SK-N-MC (cell line): ENCODE measurements around the gene PLXNA4.

ENCODE experiments used
- DNase-seq: peaks from one replicate; pipeline ENCODE4 v3.0.0-alpha.2; 2011; ENCODE audit warnings: low read depth, low spot score
- H3K27ac ChIP-seq: fragments of 200-600 bp; sonication (generic); 2 replicates; pipeline ENCODE4 v1.5.1; 2016; ENCODE audit warnings: mixed run types
- H3K36me3 ChIP-seq: fragments of 200-600 bp; sonication (generic); 2 replicates; pipeline ENCODE4 v1.6.1; 2017; ENCODE audit warnings: antibody characterized with exemption, low read length, mixed read lengths; ENCODE audit not compliant: insufficient read depth
- H3K4me3 ChIP-seq: fragments of 200-600 bp; sonication (generic); 2 replicates; pipeline ENCODE4 v1.5.1; 2016
- H3K9ac ChIP-seq: fragments of 200-600 bp; sonication (generic); 2 replicates; pipeline ENCODE4 v1.8.0; 2017; ENCODE audit warnings: mixed run types, mixed read lengths; ENCODE audit not compliant: insufficient read length
- H3K9me3 ChIP-seq: fragments of 200-600 bp; sonication (generic); 2 replicates; pipeline ENCODE4 v1.6.1; 2017; ENCODE audit warnings: low read depth, mild to moderate bottlenecking, antibody characterized with exemption, low read length, moderate library complexity, mixed read lengths
- EZH2 ChIP-seq: fragments of 200-600 bp; sonication (generic); IDR thresholded peaks from one replicate; pipeline ENCODE4 v1.6.1; 2017; ENCODE audit warnings: antibody characterized with exemption
- FOXP2 ChIP-seq: optimal IDR thresholded peaks from 2 replicates; pipeline ENCODE3; 2011; ENCODE audit warnings: mild to moderate bottlenecking, moderate library complexity; ENCODE audit not compliant: insufficient read depth; ENCODE audit errors: extremely low read length, control extremely low read depth
- POLR2AphosphoS5 ChIP-seq: IDR thresholded peaks from 2 replicates; pipeline ENCODE4 v1.6.1; 2012; ENCODE audit warnings: mild to moderate bottlenecking, low read depth, low read length, borderline replicate concordance

Gene PLXNA4

GRCh38 chr7:132355048-132355447, 221.2 kb downstream of the PLXNA4 start:
- Histone ChIP-seq H3K4me3 (no peak overlapping the region), H3K36me3 (no peaks in the 10 kb centered on the region), H3K27ac (no peak overlapping the region), H3K9ac (no peak overlapping the region), H3K9me3 (no peaks in the 10 kb centered on the region)
- DNase-seq = no peak
- TF ChIP-seq FOXP2 (no peak), EZH2 (no peak), POLR2AphosphoS5 (no peak)

DNA sequence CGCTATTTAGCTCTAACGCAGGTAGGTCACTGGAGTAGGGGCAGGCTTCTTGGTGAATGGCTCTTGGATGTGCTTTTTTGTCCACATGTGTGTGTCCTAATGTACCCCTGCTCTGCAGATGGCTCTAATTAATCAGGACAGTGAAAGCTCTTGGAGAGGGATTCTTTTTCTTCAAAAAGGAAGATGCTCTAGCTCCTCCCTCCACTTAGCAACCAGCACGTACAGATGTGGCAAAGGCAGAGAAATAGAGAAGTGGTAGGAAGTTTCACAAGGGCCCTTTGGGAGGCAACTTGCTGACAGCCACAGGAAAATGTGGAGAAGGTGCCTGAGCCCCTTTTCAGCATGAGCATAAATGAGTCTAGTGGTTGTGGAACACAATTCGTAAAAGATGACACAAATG, 221.7 kb downstream of the PLXNA4 start:
- H3K9ac ChIP-seq = no peak overlapping the region
- H3K36me3 ChIP-seq = no peaks in the 10 kb centered on the region
- H3K9me3 ChIP-seq = no peaks in the 10 kb centered on the region
- H3K4me3 ChIP-seq = no peak overlapping the region
- no peak overlapping the region for H3K27ac ChIP-seq
- no peak for DNase-seq
- TF ChIP-seq POLR2AphosphoS5 (no peak), FOXP2 (no peak), EZH2 (no peak)

- H3K27ac ChIP-seq = no peak overlapping the region
- no peak for DNase-seq
- no peak overlapping the region for H3K4me3 ChIP-seq
- no peaks in the 10 kb centered on the region for H3K36me3 ChIP-seq
- H3K9me3 ChIP-seq = no peaks in the 10 kb centered on the region
- TF ChIP-seq FOXP2 = no peak
- TF ChIP-seq POLR2AphosphoS5 = no peak
- no peak for TF ChIP-seq EZH2
- no peak overlapping the region for H3K9ac ChIP-seq
Observed at GRCh38 chr7:132353936-132354335, 222.3 kb downstream of the PLXNA4 start.

DNA sequence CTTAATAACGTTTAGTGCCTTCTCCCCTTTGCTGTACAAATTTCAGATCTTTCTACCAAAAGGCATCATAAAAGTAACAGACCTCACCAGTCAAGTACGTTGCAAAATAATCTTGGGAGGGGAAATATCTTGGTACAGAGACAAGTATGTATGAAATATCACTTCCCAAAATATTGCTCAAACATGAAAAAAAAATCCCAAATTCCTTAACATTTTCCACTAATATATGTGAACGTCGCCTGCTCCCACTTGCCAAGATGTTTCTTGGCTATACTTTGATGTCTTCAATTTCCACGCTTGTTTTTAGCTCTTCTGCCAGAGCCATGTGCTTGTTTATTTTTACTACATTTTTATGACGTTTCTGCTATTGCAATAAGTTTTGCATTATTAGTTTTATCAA, 223.5 kb downstream of the PLXNA4 start:
- DNase-seq = no peak
- TF ChIP-seq POLR2AphosphoS5 = no peak
- no peak for TF ChIP-seq FOXP2
- no peak for TF ChIP-seq EZH2
- no peak overlapping the region for H3K4me3 ChIP-seq
- no peaks in the 10 kb centered on the region for H3K9me3 ChIP-seq
- H3K36me3 ChIP-seq = no peaks in the 10 kb centered on the region
- no peak overlapping the region for H3K9ac ChIP-seq
- H3K27ac ChIP-seq = no peak overlapping the region

DNA sequence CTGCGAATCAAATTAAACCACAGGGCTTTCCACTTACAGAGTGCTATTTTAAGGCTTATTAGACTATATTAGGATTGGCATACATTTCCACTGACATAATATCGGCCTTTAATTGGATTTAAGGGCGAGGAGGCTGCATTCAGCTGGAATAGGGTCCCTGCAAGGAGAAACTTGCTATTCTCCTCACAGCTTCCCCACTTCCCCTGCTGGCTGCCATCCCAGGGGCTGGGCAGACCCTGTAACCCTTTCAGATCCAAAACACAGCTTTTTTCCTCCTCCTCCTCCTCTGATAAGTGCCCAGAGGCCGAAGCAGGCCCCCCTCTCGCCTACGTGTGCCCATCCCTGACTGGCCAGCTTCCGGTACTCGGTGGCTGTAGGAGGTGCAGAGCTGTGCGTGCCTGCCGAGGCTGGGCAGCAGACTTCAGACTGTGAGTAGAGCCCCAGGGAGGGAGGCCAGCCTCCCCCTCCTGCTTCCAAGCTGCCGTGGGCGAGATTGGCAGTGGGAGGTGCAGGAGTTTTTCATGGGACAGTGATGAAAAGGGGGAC, 224.2 kb downstream of the PLXNA4 start:
- TF ChIP-seq POLR2AphosphoS5 (no peak), FOXP2 (no peak), EZH2 (no peak)
- H3K4me3 ChIP-seq = no peak overlapping the region
- no peaks in the 10 kb centered on the region for H3K36me3 ChIP-seq
- DNase-seq = no peak
- H3K9ac ChIP-seq = no peak overlapping the region
- H3K9me3 ChIP-seq = no peaks in the 10 kb centered on the region
- H3K27ac ChIP-seq = no peak overlapping the region

GRCh38 chr7:132350741-132351140, 225.5 kb downstream of the PLXNA4 start:
- no peak for DNase-seq
- Histone ChIP-seq H3K9me3 (no peaks in the 10 kb centered on the region), H3K9ac (no peak overlapping the region), H3K27ac (no peak overlapping the region), H3K36me3 (no peaks in the 10 kb centered on the region), H3K4me3 (no peak overlapping the region)
- TF ChIP-seq POLR2AphosphoS5 = no peak
- no peak for TF ChIP-seq EZH2
- no peak for TF ChIP-seq FOXP2

GRCh38 chr7:132349075-132349474, 227.2 kb downstream of the PLXNA4 start:
- no peak overlapping the region for H3K4me3 ChIP-seq
- H3K9me3 ChIP-seq = no peaks in the 10 kb centered on the region

GRCh38 chr7:132348341-132348740, 227.9 kb downstream of the PLXNA4 start:
- TF ChIP-seq FOXP2 (no peak), EZH2 (no peak), POLR2AphosphoS5 (no peak)
- no peak for DNase-seq
- no peaks in the 10 kb centered on the region for H3K36me3 ChIP-seq
- H3K9ac ChIP-seq = no peak overlapping the region
- no peaks in the 10 kb centered on the region for H3K9me3 ChIP-seq
- no peak overlapping the region for H3K27ac ChIP-seq
- H3K4me3 ChIP-seq = no peak overlapping the region

More at GRCh38 chr7:132349075-132349474, 227.2 kb downstream of the PLXNA4 start:
- H3K9ac ChIP-seq = no peak overlapping the region
- DNase-seq = no peak
- TF ChIP-seq EZH2 = no peak
- no peak for TF ChIP-seq POLR2AphosphoS5
- TF ChIP-seq FOXP2 = no peak
- H3K27ac ChIP-seq = no peak overlapping the region
- no peaks in the 10 kb centered on the region for H3K36me3 ChIP-seq

- TF ChIP-seq FOXP2 = no peak
- no peak for TF ChIP-seq EZH2
- no peak for TF ChIP-seq POLR2AphosphoS5
- H3K9me3 ChIP-seq = no peaks in the 10 kb centered on the region
- DNase-seq = no peak
- H3K9ac ChIP-seq = no peak overlapping the region
- H3K27ac ChIP-seq = no peak overlapping the region
- H3K4me3 ChIP-seq = no peak overlapping the region
- no peaks in the 10 kb centered on the region for H3K36me3 ChIP-seq
Observed at GRCh38 chr7:132347858-132348257, 228.4 kb downstream of the PLXNA4 start.
